ENCODE data around the gene YIF1A.

YIF1A gene

GRCh38 chr11:66251809-66252208, 37.1 kb downstream of the YIF1A start:
- H3K27ac ChIP-seq, result no peak overlapping the region
- TF ChIP-seq, protein P1, sequence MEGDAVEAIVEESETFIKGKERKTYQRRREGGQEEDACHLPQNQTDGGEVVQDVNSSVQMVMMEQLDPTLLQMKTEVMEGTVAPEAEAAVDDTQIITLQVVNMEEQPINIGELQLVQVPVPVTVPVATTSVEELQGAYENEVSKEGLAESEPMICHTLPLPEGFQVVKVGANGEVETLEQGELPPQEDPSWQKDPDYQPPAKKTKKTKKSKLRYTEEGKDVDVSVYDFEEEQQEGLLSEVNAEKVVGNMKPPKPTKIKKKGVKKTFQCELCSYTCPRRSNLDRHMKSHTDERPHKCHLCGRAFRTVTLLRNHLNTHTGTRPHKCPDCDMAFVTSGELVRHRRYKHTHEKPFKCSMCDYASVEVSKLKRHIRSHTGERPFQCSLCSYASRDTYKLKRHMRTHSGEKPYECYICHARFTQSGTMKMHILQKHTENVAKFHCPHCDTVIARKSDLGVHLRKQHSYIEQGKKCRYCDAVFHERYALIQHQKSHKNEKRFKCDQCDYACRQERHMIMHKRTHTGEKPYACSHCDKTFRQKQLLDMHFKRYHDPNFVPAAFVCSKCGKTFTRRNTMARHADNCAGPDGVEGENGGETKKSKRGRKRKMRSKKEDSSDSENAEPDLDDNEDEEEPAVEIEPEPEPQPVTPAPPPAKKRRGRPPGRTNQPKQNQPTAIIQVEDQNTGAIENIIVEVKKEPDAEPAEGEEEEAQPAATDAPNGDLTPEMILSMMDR (IDR thresholded peaks at IDR 0.05), result no peak
- TF ChIP-seq ZFX (IDR thresholded peaks at IDR 0.05; ENCODE audit: borderline replicate concordance), result no peak

- TF ChIP-seq ZFX (IDR thresholded peaks at IDR 0.05; ENCODE audit: borderline replicate concordance), result no peak
- TF ChIP-seq, protein P1 (IDR thresholded peaks at IDR 0.05), result no peak
- no peak overlapping the region for H3K27ac ChIP-seq
Measured at GRCh38 chr11:66248903-66249302, 40.0 kb downstream of the YIF1A start.

GRCh38 chr11:66247801-66248200, 41.1 kb downstream of the YIF1A start:
- no peak overlapping the region for H3K27ac ChIP-seq
- TF ChIP-seq ZFX (IDR thresholded peaks at IDR 0.05; ENCODE audit: borderline replicate concordance), result no peak
- TF ChIP-seq, protein P1 (IDR thresholded peaks at IDR 0.05), result no peak

DNA sequence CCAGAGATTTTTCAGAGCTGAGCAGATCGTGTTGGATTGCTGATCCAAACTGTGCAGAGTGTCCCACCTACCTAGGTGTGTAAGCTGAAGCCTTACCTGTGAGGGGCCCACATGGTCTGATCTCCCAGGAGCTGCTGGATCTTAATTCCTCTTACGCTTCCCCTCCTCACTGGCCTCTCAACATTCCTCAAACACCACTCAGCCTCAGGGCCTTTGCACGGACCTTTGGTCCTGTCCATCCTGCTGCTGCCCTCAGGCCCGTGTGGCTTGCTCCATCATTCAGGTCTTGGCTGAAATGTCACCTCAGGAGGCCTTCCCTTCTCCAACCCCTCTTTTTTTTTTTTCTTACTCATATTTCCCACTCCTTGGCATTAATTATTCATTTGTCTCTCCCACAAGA, 41.6 kb downstream of the YIF1A start:
- no peak for TF ChIP-seq ZFX (IDR thresholded peaks at IDR 0.05; ENCODE audit: borderline replicate concordance)
- TF ChIP-seq, protein P1 (IDR thresholded peaks at IDR 0.05), result no peak
- no peak overlapping the region for H3K27ac ChIP-seq

GRCh38 chr11:66243782-66244535, 45.0 kb downstream of the YIF1A start:
- TF ChIP-seq ZFX (IDR thresholded peaks at IDR 0.05; ENCODE audit: borderline replicate concordance), result no peak
- TF ChIP-seq, protein P1 (IDR thresholded peaks at IDR 0.05), result no peak
- H3K27ac ChIP-seq, result no peak overlapping the region

- H3K27ac ChIP-seq, result no peak overlapping the region
- TF ChIP-seq, protein P1 (IDR thresholded peaks at IDR 0.05), result no peak
- TF ChIP-seq ZFX (IDR thresholded peaks at IDR 0.05; ENCODE audit: borderline replicate concordance), result no peak
Measured at GRCh38 chr11:66242095-66242765, 46.7 kb downstream of the YIF1A start.

DNA sequence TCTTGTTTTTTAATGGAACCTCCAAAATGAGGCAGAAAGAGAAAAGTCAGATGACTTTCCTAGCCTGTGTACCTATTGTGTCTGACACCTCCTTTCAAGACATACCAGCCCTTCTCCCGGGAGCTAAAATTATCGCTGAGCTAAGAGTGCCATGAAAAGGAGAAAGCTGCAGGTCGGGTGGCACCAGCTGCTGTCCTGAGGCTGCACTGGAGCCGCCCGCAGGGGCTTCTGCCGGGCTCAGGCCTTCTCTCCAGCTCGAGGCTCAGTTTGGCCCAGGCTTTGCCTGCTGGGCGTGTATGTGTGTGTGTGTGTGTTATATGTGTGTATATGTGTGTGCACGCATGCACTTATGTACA, 48.2 kb downstream of the YIF1A start:
- TF ChIP-seq, protein P1 (IDR thresholded peaks at IDR 0.05), result no peak
- TF ChIP-seq ZFX (IDR thresholded peaks at IDR 0.05; ENCODE audit: borderline replicate concordance), result no peak
- no peak overlapping the region for H3K27ac ChIP-seq
